HG03064 (cell line): ENCODE results near the gene STK32C.

ENCODE experiments used
- ATAC-seq: cut with Tn5 transposase; IDR thresholded peaks from one replicate; pipeline ENCODE4 v1.9.1; 2021; ENCODE audit warnings: low read depth; ENCODE audit not compliant: unreplicated experiment

STK32C gene

DNA sequence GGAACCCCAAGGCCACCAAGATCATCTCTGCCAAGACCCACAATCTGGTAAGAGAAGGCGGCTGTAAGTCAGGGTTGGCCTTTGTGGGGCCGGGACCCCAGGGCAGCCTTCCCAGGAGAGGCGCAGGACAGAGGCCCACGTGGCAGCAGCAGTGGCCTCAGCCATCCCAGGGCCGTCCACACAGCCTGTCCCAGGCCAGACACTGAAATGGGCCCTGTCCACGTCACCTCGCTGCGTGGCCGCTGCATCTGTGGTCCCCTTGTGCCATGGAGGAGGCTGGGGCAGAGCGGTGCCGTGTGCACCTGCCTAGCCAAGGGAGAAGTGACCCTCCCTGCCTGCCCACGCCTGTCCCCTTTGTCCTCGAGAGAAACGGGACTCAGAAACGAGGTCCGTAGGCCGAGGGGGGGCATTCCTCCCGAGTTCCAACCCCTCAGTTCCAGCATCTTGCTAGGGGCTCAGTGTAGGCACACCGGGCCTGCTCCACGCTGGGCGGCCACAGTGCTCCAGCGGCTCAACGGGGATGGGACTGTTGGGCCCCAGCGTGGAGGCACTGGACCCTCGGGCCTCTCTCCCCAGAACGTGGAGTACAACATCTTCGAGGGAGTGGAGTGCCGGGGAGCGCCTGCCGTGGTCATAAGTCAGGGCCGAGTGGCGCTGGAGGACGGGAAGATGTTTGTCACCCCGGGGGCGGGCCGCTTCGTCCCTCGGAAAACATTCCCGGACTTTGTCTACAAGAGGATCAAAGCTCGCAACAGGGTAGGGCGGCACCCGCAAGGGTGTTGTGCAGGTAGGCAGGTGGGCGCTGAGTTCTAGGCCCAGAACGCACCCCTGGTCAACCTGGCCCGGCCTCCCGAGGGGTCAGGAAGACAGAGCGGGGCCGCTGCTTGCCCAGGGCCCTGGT is 105.4 kb downstream of the STK32C start:
- no peak for ATAC-seq

DNA sequence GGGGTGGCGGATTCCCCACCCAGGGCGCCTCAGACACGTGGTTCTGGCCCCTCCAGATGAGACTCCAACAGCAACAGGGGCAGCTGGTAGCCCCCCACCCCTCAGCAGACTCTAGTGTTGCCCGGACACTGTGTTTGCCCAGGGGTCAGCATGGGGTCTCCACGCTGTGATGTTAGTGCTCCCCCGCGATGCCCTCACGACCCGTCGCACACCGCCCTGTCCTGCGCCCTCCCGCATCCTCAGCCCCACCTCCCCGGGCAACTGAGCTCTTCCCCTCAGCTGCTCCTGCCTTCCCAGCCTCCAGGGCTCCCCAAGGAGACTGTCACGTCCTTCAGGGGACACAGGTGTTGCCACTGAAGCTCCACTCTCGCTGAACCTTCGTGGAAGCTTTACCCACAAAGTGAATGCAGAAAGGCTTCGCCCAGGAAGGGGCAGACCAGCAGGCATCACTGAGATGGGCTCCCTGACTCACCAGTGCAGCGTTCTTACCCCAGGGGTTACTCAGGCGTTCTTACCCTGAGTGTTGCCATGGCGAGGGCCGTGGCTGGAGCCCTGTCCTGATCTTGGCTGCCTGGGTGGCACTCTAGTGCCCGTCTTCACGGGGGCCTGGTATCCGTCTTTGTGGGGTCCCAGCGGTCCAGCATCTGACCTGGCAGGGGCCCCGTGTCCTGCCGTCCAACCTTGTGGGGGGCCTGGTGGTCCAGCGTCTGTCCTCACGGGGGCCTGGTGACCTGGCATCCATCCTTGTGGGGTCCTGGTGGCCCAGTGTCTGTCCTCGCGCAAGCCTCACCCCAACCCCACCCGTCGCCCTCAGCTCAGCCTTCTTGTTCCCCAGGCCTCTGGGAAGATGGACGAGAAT is 106.4 kb downstream of the STK32C start:
- no peak for ATAC-seq

DNA sequence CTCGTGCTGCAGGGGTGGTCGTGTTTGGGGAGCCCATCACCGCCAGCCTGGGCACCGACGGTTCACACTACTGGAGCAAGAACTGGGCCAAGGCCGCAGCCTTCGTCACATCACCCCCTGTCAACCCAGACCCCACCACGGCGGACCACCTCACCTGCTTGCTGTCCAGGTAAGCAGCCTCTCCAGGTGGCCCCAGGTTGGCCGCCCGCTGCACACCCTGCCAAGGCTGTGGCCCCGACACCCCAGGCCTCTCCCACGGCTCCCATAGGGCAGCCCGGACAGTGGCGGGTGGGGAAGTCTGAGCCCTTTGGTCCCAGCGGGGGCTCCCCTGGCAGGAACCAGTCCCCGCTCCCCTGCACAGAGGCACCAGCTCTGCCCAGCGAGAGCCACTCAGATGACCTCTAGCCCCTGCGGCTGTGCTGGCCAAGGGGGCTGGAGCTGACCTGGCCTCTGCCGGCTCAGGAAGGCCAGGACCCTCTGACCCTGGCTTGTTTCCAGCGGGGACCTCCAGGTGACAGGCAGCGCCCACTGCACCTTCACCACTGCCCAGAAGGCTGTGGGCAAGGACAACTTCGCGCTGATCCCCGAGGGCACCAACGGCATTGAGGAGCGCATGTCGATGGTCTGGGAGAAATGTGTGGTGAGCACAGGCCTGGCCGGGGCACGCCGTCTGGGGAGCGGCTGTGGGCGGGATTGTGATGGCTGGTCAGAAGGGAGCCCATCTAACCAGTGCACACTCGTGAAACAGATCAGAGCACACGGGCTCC is 107.2 kb downstream of the STK32C start:
- ATAC-seq: no peak

DNA sequence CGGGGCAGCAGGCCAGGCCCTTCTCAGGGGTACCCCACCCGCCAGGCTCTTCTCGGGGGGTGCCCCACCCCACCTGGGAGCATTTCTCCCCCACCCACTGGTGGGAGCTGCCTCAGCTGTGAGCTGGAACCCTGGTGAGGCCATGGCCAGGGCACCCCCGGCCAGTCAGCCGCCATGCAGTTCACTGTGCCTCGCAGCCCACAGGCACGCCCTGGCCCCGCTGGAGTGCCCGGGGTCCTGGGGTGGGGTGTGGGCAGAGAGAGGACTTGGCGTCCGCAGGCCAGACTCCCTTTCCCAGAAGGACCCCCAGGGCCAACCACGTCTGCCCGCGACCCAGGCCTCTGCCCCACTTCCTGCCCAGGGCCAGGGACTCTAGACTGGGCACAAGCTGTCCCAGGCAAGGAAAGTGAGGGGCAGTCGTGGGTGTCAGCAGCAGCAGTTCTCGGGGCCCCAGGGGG is 107.9 kb downstream of the STK32C start:
- no peak for ATAC-seq

DNA sequence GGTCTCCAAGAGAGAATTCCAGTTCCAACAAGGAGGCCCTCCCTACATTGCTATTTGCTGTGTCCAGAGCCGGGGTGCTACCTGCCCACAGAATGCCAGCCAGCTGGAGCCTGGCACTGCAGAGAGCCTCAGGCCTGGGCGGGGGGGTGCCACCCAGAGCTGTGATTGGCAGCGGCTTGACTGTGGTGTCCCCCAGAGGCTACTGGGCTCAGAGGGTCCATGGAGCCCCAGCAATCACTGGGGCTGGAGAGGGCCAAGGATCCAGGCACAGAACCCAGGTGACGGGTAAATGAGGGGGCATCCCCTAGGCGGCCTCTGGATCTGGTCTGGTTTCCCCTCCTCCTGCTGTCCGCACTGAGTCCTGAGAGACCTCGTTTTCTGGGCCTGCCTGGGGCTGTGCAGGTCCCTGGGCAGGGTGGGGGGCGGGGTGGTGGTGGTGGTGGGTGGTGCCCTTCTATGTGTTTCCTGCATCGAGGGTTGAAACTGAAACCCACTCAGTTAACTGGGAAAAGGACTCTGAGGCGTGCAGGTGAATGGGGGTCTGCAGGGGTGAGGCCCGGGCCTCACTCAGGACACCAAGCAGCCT is 108.4 kb downstream of the STK32C start:
- no peak for ATAC-seq

DNA sequence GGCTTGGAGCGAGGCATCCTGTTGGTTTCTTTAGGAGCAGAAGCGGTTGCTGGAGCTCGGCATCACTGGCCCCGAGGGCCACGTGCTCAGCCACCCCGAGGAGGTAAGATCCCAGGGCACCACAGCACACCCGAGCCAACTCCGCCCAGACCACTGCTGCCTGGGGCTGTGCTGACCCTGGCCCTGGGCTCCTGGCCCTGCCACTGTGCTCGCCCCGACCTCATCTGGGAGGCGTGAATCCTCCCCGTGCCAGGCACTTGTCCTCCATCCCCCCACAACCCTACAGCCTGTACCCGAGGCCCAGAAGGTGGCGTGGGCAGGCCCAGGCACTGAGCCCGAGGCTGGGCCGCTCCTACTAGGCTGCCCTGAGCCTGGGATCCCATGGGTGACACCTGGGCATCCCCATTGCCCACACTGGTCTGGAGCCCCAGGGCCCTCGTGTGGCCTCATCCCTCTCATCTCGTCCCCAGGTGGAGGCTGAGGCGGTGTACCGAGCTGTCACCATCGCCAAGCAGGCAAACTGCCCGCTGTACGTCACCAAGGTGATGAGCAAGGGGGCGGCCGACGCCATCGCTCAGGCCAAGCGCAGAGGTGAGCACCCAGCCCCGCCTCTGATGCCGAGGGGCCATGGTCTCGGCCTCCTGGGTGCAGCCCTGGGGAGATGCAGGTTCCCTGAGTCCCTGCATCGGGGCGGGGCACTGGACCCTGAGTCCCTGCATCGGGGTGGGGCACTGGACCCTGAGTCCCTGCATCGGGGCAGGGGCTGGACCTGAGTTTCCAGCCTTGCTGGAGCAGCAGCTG is 109.2 kb downstream of the STK32C start:
- ATAC-seq: no peak

DNA sequence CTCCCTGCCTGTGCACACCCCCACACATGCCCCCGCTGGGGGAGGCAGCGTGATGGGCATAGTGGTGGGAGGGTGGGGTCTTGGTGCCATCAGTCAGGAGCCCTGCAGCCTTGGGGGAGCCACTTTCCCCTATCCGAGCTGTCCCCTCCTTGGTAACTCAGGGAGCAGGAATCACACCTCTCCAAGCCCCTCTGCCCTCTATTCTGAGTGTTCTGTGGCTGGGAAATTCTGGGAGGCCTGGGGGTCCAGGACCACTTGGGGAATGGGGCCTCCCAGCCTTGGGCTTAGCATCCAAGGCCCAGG is 109.7 kb downstream of the STK32C start:
- no peak for ATAC-seq

DNA sequence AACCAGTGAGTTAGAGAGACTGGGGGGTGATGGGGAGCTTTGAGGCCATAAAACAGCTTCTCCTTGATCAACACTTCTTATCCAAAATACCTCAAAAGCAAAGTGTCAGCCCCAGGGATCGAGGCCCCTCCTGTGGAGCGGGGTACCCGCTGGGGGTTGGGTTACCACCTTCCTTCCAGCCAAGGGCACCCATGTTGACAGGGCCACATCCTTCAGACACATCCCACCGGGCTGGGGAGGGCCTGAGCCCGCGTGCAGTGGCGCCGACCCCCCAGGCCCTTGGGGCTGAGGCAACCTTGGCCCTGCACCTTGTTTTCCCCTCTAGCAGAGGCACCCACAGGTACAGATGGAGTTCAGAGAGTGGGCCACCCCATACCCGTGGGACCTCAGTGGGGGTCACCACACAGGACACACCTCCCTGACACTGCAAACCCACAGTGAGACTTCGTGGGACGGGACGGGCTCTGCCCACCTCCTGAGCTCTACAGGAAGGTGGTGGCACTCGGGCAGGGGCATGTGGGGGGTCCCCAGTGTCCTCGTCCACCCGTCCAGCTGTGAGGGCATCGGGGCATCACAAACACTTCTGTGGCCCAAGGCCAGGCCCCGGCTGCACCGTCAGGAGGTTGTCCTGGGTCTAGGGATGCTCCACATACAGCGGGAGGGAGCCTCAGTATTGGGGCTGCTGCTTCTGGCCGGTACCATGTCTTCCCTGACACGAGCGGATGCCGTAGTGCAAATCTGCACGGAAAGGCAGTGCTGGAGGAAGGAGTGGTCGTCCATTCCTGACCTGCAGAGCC is 110.3 kb downstream of the STK32C start:
- no peak for ATAC-seq

DNA sequence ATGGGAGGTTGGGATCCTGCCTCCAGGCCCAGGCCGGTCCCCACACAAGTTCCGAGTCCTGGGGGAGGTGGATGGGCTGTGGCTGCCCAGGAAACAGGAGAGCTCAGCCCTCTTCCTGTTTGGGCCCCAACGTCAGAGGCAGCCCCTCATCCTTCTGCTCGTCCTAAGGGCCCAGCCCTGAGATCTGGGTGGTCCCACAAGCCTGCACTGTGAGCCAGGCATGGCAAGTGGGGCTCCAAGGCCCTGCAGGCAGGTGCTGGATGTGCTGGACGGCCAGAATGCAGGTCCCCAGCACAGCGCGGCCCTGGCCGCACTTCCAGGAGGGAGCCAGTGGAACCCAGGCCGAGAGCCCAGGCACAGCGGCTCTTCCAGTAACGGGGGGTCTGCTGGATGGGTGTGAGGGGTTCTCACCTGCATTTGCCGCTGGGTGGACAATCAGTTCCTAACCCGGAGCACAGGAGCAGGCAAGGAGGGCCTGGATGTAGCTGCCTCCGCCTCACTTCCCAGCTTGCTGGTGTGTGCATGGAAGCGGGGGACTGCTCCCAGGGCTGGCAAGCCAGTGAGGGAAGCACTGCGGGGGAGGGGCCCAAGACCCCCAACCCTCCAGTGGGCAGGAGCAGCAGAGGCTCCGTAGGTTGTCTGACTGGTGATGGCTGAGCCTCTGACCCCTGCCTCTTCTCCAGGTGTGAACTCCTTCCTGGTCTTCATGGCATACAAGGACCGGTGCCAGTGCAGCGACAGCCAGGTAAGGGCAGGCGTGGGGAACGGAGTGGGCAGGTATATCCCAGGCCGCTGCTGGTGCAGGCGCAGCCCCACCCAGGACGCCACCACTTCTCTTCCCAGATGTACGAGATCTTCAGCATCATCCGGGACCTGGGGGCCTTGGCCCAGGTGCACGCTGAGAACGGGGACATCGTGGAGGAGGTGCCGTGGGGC is 111.3 kb downstream of the STK32C start:
- no peak for ATAC-seq

DNA sequence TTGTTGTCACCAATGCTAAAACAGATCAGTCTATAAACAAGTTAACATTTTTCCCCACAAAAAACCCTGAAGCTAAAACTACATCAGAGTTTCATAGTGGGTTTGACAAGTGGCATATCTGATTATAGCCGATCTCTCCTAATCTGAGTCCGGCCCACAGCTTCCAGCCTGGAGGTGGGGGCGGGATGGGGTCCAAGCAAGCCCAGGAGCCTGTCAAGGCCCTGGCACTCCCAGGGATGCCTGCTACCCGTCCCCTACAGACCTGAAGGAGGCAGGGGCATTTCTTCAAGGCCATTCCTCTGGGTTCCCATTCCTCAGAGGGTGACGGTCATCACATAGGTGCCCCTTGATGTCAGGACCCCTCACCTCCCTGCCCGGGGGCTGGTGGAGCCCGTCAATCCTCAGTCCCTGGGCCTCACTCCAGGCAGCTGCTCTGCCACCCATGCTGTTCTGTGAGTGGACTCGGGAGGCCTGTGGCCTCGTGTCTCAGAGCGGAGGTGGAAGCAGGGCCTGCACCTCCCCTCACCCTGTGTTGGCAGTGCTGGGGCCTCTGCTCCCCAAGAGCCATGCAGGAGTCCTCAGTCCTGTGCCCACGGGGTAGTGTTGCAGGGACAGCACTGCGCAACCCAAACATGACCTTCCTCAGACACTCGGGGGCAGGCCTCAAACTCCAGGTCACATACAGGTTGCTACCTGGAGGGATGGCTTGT is 112.2 kb downstream of the STK32C start:
- ATAC-seq: no peak

DNA sequence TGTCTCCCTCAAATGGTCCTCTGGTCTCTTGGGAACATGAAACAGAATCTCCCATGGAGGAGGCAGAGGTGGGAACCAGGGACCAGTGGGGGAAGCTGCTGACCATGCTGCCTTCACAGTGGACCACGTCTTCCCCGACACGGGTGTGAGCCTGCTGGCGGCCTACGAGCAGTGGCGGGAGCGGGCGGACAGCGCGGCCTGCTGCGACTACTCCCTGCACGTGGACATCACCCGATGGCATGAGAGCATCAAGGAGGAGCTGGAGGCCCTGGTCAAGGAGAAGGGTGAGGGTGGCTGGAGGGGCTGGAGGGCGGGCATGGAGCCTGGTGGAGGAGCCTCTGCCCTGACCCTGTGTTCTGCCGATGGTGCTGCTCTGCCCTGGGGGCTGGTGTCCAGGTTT is 113.0 kb downstream of the STK32C start:
- ATAC-seq: no peak

DNA sequence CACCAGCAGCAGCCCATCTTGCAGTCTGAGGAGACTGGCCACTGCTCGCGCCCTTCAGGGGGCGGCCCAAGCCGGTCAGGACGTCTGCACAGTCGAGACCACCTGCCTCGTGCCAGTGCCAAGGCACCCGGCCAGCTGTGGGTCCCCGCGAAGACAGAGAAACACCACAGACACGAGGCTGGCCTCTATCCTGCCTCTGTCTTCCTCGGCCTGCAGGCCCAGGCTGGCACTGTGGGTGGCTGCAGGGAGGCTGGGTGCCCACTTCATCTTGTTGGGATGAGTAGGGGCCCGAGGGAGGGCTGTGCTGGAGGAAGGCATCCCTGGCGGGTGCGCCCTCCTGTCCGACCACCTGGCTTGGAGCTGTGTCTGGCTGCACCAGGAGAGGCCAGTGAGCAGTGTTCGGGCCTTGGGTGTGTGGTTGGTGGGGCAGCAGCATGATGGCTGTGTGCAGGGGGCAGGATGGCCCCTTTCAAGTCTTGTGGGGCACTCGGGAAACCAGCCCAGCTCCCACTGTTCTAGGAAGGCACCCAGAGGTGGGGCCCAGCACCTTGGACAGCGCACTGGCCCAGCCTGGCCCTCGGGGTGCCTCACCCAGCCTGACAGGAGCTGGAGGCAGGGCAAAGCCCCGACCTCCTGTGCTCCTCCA is 113.7 kb downstream of the STK32C start:
- no peak for ATAC-seq

DNA sequence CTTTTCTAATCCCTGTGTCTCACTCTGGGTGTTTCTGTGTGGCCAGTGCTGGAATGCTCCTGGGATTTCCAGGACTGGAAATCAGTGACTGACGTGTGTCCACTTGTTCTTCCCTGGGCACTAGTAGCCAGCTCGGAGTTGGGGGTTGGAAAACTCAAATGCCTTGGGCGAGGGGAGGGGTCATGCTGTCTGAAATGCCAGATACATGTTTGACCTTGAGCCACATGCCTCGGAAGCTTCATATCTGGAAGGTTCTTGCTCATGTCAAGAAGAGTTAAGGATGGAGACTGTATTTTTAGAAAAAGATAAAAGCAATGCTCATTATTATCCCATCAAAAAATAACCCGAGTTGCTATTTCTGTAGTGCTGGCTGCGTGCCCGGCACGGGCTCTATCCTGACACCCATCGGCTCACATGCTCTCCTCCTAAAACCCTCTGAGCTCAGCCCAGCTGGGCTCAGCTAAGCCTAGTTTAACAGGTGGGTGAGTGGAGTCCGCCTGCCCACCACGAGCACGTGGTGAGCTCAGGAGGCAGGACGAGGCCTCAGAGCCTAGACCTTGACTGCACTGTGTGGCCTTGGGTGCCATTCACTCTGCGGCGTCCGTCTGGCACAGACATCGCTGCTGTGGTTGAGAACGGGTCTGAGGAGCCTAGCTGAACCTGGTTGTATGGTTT is 114.6 kb downstream of the STK32C start:
- ATAC-seq: no peak

DNA sequence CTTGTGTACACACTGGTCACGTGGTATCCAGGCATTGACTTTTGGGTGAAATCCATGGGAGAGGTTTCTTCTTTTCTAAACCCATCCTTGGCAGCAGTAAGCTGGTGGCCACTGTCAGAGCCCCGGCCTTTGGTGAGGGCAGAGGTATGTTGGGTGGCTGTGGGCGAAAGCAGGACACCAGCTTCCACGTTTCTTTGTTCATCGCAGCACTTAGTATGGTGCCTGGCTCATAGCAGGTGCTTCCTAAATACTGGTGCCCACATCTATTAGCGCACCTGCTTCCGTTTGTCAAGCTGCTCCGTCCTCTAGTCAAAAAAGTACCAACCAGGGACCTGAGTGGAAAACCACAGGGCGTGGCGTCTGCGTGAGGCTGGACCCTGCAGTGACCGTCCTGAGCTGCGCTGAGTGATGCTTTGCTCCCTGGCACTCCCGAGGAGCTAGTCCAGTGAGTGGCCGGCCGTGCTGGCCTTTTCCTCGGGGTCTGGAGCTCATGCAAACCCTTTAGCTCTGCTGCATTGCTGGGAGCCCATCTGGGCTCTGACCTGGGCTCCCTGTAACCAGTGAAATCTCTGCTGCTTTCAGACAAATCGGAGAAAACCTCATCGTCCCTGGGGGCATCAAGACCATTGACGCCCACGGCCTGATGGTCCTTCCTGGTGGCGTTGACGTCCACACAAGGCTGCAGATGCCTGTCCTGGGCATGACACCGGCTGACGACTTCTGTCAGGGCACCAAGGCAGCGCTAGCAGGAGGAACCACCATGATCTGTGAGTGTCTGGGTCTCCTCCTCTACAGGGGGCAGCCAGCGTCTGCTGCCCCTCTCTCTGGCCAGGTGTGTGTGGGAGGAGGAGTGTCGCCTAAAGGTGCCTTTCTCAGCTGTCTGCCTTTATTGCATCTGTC is 115.4 kb downstream of the STK32C start:
- no peak for ATAC-seq

DNA sequence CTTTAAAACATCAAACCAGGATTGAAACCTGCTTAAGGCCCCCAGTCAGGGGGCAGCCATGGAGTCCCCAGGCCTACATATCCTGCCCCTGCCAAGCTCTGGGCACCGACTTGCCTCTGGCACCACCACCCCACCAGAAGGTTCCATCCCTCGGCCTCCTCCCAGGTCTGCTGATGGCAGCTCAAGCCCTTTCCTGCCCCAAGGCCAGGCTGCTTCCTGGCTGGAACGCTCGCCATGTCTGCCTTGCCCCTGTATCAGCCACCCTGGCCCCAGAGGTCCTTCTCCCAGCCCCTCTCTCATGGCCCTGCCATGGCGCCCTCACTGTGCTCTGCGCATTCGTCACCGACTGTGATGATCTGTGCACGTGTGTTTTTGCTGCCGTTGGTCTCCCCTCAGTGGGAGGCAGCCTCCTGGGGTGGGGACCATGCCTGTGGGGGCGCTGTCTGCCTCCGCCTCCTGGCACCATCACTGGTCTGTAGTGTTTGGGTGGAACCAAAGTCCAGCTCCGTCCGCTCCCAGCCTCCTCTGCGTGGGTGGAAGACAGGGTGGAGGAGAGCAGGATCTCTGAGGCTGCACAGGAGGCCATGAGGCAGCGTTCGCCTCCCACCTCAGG is 117.8 kb downstream of the STK32C start:
- ATAC-seq: no peak
